ENCODE results near the gene SLC48A1. TPM values are rescaled to one million over a fixed set of nuclear protein-coding genes. Genes with fewer than 3 reads are reported as not detected.
A peak's percentile ranks its signal among the peaks of the same experiment; 100 is the strongest.

Gene SLC48A1
- total and polyA plus RNA-seq, 8 donors: 2.3 to 29.0 (median 13.7) TPM

DNA sequence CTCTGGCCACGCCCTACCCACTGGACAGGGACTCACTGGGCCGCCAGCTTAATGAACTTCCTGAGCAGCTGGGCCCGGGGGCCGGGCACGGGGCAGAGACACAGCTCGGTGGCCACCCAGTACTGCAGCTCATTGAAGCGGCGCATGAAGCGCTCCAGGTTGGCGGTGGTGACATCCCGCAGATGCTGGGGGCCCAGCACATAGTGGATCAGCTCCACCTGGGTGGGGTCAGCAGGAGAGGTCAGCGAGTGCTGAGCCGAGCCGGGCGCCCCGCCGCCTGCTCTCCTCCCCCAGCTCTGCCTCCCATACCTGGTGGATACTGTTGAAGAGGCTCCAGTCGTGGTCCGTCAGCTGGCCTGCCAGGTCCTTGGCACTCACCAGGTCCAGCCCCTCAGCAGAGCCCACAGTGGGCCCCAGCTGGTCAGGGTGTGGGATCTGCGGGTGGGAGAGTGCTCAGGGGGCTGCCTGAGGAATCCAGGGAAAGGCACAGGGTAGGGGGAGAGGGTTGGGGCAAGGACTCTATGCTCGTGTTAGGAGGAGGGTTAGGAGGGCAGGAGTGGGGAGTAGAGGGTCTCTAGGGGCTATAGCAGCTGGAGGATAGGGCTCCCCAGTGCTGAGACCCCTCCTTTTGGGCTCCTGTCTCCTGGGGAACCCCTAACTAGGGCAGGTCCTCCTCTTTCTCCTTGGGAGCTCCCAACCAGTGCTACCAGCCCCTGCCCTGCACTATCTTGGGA is 32.3 kb upstream of the SLC48A1 start:
- intact Hi-C loops (cut with DNase I; ENCODE audit: low total_unique reads): no loop called here
- Histone ChIP-seq H3K9me3 (no peaks in the 10 kb centered on the region), H3K4me1 (peaks cover 33 to 47% (median 41%) of the 10 kb centered on the region in 4 donors), H3K4me3 (no peak overlapping the region), H3K27me3 (no peaks in the 10 kb centered on the region), H3K27ac (peak overlapping the region in 4 of 5 donors; percentile 16 to 53 (median 40)), H3K36me3 (no peaks in the 10 kb centered on the region)
- DNase-seq: no peak
- TF ChIP-seq POLR2A (IDR thresholded peaks at IDR 0.05): no peak
- no peak for TF ChIP-seq POLR2AphosphoS5 (IDR thresholded peaks at IDR 0.05)
- TF ChIP-seq, protein P1, sequence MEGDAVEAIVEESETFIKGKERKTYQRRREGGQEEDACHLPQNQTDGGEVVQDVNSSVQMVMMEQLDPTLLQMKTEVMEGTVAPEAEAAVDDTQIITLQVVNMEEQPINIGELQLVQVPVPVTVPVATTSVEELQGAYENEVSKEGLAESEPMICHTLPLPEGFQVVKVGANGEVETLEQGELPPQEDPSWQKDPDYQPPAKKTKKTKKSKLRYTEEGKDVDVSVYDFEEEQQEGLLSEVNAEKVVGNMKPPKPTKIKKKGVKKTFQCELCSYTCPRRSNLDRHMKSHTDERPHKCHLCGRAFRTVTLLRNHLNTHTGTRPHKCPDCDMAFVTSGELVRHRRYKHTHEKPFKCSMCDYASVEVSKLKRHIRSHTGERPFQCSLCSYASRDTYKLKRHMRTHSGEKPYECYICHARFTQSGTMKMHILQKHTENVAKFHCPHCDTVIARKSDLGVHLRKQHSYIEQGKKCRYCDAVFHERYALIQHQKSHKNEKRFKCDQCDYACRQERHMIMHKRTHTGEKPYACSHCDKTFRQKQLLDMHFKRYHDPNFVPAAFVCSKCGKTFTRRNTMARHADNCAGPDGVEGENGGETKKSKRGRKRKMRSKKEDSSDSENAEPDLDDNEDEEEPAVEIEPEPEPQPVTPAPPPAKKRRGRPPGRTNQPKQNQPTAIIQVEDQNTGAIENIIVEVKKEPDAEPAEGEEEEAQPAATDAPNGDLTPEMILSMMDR (IDR thresholded peaks at IDR 0.05): no peak
- no peak for TF ChIP-seq EP300 (IDR thresholded peaks at IDR 0.05)
- 73 to 84% (median 81%) methylated on average over 15 to 21 of the region's 21 CpGs for WGBS, 5 donors

DNA sequence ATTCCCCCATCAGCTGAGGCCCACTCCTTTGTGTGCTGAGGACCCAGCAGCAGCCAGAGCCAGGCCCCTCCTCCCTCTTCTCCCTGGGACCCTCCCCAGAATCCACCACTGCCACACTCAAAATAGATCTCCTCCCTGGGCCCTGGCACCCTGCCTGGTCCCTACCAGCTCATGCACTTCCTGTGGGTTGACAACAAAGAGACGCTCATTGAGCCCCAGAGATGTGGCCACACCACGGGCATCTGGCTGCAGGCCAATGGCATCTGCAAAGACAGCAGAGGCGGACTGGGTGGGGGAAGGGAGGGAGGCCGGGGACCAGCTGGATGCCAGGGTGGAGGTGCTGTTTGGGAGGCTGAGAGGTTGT is 31.7 kb upstream of the SLC48A1 start:
- Histone ChIP-seq H3K27me3 (no peaks in the 10 kb centered on the region), H3K36me3 (peaks cover 0 to 5% (median 1%) of the 10 kb centered on the region in 4 donors), H3K9me3 (no peaks in the 10 kb centered on the region), H3K4me1 (peaks cover 28 to 41% (median 36%) of the 10 kb centered on the region in 4 donors), H3K4me3 (no peak overlapping the region), H3K27ac (peak overlapping the region in 2 of 5 donors; percentile 32 to 42)
- WGBS, 5 donors: 13 to 25% (median 19%) methylated on average over 4 of the region's 4 CpGs
- intact Hi-C loops (cut with DNase I; ENCODE audit: low total_unique reads): no loop called here
- DNase-seq: peak; percentile 66 to 82
- TF ChIP-seq POLR2AphosphoS5 (IDR thresholded peaks at IDR 0.05): no peak
- no peak for TF ChIP-seq POLR2A (IDR thresholded peaks at IDR 0.05)
- TF ChIP-seq, protein P1 (IDR thresholded peaks at IDR 0.05): no peak
- no peak for TF ChIP-seq EP300 (IDR thresholded peaks at IDR 0.05)

DNA sequence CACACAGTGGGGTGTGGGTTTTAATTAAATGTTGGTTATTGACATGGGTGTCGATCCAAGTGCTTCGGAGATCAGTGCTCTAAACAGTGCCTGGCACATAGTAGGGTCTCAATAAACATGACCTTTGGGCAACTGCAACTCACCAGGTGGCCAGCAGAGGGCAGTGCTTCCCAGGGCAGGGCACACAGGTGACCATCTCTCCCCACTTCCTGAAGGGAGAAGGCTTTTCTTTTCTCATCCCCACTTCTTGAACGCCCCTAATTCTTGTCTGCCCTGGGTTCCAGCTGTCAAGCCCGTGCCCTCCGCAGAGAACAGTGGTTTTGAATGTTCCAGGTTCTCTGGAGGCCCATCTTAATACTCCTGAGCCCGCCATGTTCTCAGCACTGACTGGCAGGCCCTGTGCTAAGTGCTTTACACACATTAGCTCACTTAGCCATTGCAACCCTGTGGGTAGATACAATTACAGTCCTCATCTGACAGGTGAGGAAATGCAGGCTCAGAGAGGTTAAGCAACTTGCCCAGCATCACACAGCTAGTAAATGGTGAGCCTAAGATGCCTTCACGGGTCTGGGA is 30.7 kb upstream of the SLC48A1 start:
- DNase-seq: peak; percentile 70
- WGBS, 5 donors: 55 to 70% (median 59%) methylated on average over 7 of the region's 7 CpGs
- peaks cover 0 to 15% (median 10%) of the 10 kb centered on the region in 4 donors for H3K36me3 ChIP-seq
- H3K27ac ChIP-seq: no peak overlapping the region
- intact Hi-C loops (cut with DNase I; ENCODE audit: low total_unique reads): no loop called here
- H3K4me3 ChIP-seq: no peak overlapping the region
- H3K27me3 ChIP-seq: no peaks in the 10 kb centered on the region
- H3K4me1 ChIP-seq: peaks cover 19 to 31% (median 25%) of the 10 kb centered on the region in 4 donors
- no peaks in the 10 kb centered on the region for H3K9me3 ChIP-seq
- TF ChIP-seq POLR2AphosphoS5 (IDR thresholded peaks at IDR 0.05) (peak in 1 of 3 donors; percentile 53), EP300 (IDR thresholded peaks at IDR 0.05) (no peak), POLR2A (IDR thresholded peaks at IDR 0.05) (no peak)
- TF ChIP-seq, protein P1 (IDR thresholded peaks at IDR 0.05): peak in 6 of 7 experiments; percentile 49 to 99 (median 95)

DNA sequence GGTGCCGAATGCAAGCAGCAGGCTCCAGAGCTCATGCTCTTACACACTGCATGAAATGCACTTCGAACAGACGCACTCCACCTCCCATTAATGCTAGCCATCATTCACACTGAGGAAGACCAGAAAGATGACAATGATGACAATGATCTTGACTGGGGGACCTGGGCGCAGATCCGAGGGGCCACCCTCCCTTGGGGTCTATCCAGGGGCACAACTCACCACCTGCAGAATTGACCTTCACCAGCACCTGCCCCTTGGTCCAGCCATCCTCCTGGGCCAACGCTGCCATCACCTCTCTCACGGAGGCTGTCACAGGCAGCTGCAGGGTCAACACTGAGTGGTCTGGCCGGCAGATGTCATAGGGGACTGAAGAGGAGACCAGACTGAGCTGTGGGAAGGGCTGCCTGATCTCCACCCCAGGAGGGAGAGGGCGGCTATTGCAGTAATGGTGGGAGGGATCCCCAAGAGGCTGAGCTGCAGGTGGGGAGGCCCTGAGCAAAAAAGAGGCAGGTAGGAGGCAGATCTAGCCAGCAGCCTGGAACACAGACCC is 29.7 kb upstream of the SLC48A1 start:
- no peak for DNase-seq
- Histone ChIP-seq H3K27me3 (no peaks in the 10 kb centered on the region), H3K4me1 (peaks cover 10 to 21% (median 16%) of the 10 kb centered on the region in 4 donors), H3K9me3 (no peaks in the 10 kb centered on the region), H3K36me3 (peaks cover 0 to 25% (median 21%) of the 10 kb centered on the region in 4 donors), H3K27ac (no peak overlapping the region), H3K4me3 (no peak overlapping the region)
- intact Hi-C loops (cut with DNase I; ENCODE audit: low total_unique reads): no loop called here
- no peak for TF ChIP-seq POLR2A (IDR thresholded peaks at IDR 0.05)
- TF ChIP-seq EP300 (IDR thresholded peaks at IDR 0.05): no peak
- TF ChIP-seq, protein P1 (IDR thresholded peaks at IDR 0.05): no peak
- TF ChIP-seq POLR2AphosphoS5 (IDR thresholded peaks at IDR 0.05): no peak
- 80 to 89% (median 85%) methylated on average over 7 to 9 of the region's 9 CpGs for WGBS, 5 donors
